ENCODE data around the gene PNMA6E.

Gene PNMA6E

GRCh38 chrX:153361781-153362397 lies 39.3 kb downstream of the PNMA6E start:
- in situ Hi-C loops (cut with MboI; ENCODE audit: low sequenced_read_pairs): no loop called here

GRCh38 chrX:153357877-153358276 lies 43.3 kb downstream of the PNMA6E start:
- in situ Hi-C loops (cut with MboI; ENCODE audit: low sequenced_read_pairs): no loop called here

- in situ Hi-C loops (cut with MboI; ENCODE audit: low sequenced_read_pairs): no loop called here
Observed at GRCh38 chrX:153353416-153353815, 47.7 kb downstream of the PNMA6E start.

DNA sequence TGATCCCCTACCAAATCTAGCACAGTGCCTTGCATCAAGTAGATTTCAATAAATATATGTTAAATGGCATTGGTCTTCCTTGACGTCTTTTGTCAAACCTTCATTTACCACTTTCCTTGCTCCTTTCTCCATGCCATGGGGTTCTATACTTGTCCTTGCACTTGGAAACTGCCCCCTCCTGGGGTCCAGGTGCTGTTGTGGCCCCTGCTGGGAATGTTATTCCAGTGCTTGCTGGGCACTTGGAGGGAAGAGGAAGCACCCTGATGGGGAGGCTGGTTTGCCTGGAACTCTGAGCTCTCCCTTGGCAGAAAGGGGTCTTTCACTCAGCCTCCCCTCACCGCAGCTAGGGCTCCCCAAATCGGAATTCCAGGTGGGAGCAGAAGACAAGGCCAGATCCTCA lies 48.3 kb downstream of the PNMA6E start:
- in situ Hi-C loops (cut with MboI; ENCODE audit: low sequenced_read_pairs): no loop called here

DNA sequence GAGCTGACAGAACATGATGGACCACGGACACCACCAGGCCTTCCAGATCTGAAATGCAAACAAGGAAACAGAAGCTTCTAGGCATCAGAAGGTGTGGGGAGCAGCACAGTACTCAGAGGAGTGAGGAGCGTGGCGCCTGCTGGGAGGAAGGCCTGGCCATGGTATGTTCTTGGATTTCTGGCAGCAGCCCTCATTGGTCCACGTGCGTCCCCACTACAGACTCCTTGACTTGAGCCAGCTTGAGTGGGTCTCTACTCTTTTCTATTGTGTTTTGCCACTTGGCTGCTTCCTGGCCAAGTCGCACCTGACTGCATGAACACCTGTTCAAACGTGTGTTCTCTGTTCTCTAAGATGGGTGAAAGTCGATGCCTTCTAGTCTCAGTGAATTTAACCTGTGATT lies 49.2 kb downstream of the PNMA6E start:
- in situ Hi-C loops (cut with MboI; ENCODE audit: low sequenced_read_pairs): no loop called here

DNA sequence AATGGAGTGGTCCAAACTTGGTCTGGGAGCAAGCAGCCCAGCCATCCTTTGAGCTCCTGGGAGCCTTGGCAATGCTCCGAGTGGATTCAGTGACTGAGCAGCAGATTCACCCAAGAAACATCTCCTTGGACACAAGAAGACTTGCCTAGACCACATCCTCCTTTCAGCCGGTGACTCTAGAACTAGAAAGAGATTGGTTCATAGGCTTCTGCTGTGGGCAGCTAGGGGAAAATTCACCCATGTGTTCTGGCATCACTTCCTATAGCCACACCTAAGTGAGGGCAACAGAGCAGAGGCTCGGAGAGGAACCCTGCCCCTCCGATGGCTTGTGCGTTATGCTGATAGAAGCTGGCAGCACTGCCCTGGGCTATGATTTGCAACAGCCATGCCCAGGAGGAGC lies 51.2 kb downstream of the PNMA6E start:
- in situ Hi-C loops (cut with MboI; ENCODE audit: low sequenced_read_pairs): no loop called here

- in situ Hi-C loops (cut with MboI; ENCODE audit: low sequenced_read_pairs): no loop called here
Observed at GRCh38 chrX:153348421-153348820, 52.7 kb downstream of the PNMA6E start.

GRCh38 chrX:153347530-153347929 lies 53.6 kb downstream of the PNMA6E start:
- in situ Hi-C loops (cut with MboI; ENCODE audit: low sequenced_read_pairs): no loop called here

Data from HL-60/S4 treated with phorbol 12-myristate 13-acetate at 8.2 ng/mL for 4 days and 3 days (cell line).